Measurements from ENCODE around the gene TRIM10.
"Not testable (repeated sequence)": the region's sequence is repeated elsewhere in the genome, so short reads cannot be mapped to it uniquely, and the experiment has no call there.

Gene TRIM10

GRCh38 chr6:30152910-30153610 is 8.0 kb downstream of the TRIM10 start:
- H3K4me3 Mint-ChIP-seq = no peak overlapping the region
- no peak overlapping the region for H3K27ac Mint-ChIP-seq
- no peaks in the 10 kb centered on the region for H3K36me3 Mint-ChIP-seq (ENCODE audit: low read depth)
- H3K4me1 Mint-ChIP-seq (ENCODE audit: low read depth) = peaks cover 52% of the 10 kb centered on the region
- no peaks in the 10 kb centered on the region for H3K9me3 Mint-ChIP-seq
- intact Hi-C loops (cut with micrococcal nuclease) = no loop called here
- H3K27me3 Mint-ChIP-seq = peaks cover 2% of the 10 kb centered on the region

GRCh38 chr6:30152016-30152673 is 8.9 kb downstream of the TRIM10 start:
- intact Hi-C loops (cut with micrococcal nuclease) = no loop called here
- H3K27ac Mint-ChIP-seq = no peak overlapping the region
- no peaks in the 10 kb centered on the region for H3K9me3 Mint-ChIP-seq
- H3K4me1 Mint-ChIP-seq (ENCODE audit: low read depth) = peaks cover 48% of the 10 kb centered on the region
- H3K4me3 Mint-ChIP-seq = no peak overlapping the region
- H3K36me3 Mint-ChIP-seq (ENCODE audit: low read depth) = no peaks in the 10 kb centered on the region
- peaks cover 6% of the 10 kb centered on the region for H3K27me3 Mint-ChIP-seq

- Mint-ChIP-seq H3K4me1 (ENCODE audit: low read depth) (peaks cover 48% of the 10 kb centered on the region), H3K36me3 (ENCODE audit: low read depth) (no peaks in the 10 kb centered on the region), H3K9me3 (no peaks in the 10 kb centered on the region), H3K4me3 (no peak overlapping the region), H3K27ac (no peak overlapping the region), H3K27me3 (peaks cover 8% of the 10 kb centered on the region)
- intact Hi-C loops (cut with micrococcal nuclease) = no loop called here
Measured at GRCh38 chr6:30151580-30151979, 9.4 kb downstream of the TRIM10 start.

- Mint-ChIP-seq H3K4me3 (no peak overlapping the region), H3K27ac (no peak overlapping the region), H3K4me1 (ENCODE audit: low read depth) (peaks cover 42% of the 10 kb centered on the region), H3K27me3 (peaks cover 12% of the 10 kb centered on the region), H3K9me3 (no peaks in the 10 kb centered on the region), H3K36me3 (ENCODE audit: low read depth) (no peaks in the 10 kb centered on the region)
- intact Hi-C loops (cut with micrococcal nuclease) = no loop called here
Measured at GRCh38 chr6:30150671-30151395, 10.2 kb downstream of the TRIM10 start.

GRCh38 chr6:30149858-30150550 is 11.0 kb downstream of the TRIM10 start:
- no peaks in the 10 kb centered on the region for H3K9me3 Mint-ChIP-seq
- peaks cover 16% of the 10 kb centered on the region for H3K27me3 Mint-ChIP-seq
- no peak overlapping the region for H3K27ac Mint-ChIP-seq
- no peaks in the 10 kb centered on the region for H3K36me3 Mint-ChIP-seq (ENCODE audit: low read depth)
- intact Hi-C loops (cut with micrococcal nuclease) = no loop called here
- H3K4me3 Mint-ChIP-seq = no peak overlapping the region
- H3K4me1 Mint-ChIP-seq (ENCODE audit: low read depth) = peaks cover 36% of the 10 kb centered on the region

GRCh38 chr6:30149234-30149633 is 11.8 kb downstream of the TRIM10 start:
- intact Hi-C loops (cut with micrococcal nuclease) = no loop called here
- Mint-ChIP-seq H3K4me1 (ENCODE audit: low read depth) (peaks cover 30% of the 10 kb centered on the region), H3K36me3 (ENCODE audit: low read depth) (no peaks in the 10 kb centered on the region), H3K4me3 (no peak overlapping the region), H3K27ac (no peak overlapping the region), H3K9me3 (no peaks in the 10 kb centered on the region), H3K27me3 (peaks cover 20% of the 10 kb centered on the region)

- no peaks in the 10 kb centered on the region for H3K36me3 Mint-ChIP-seq (ENCODE audit: low read depth)
- intact Hi-C loops (cut with micrococcal nuclease) = no loop called here
- peaks cover 28% of the 10 kb centered on the region for H3K27me3 Mint-ChIP-seq
- no peak overlapping the region for H3K4me3 Mint-ChIP-seq
- H3K9me3 Mint-ChIP-seq = no peaks in the 10 kb centered on the region
- H3K4me1 Mint-ChIP-seq (ENCODE audit: low read depth) = peaks cover 15% of the 10 kb centered on the region
- H3K27ac Mint-ChIP-seq = no peak overlapping the region
Measured at GRCh38 chr6:30147096-30147495, 13.9 kb downstream of the TRIM10 start.

- intact Hi-C loops (cut with micrococcal nuclease) = no loop called here
- Mint-ChIP-seq H3K4me1 (ENCODE audit: low read depth) (peaks cover 10% of the 10 kb centered on the region), H3K4me3 (no peak overlapping the region), H3K9me3 (no peaks in the 10 kb centered on the region), H3K27ac (no peak overlapping the region), H3K27me3 (peaks cover 38% of the 10 kb centered on the region), H3K36me3 (ENCODE audit: low read depth) (no peaks in the 10 kb centered on the region)
Measured at GRCh38 chr6:30145818-30146217, 15.2 kb downstream of the TRIM10 start.

- intact Hi-C loops (cut with micrococcal nuclease) = no loop called here
- Mint-ChIP-seq H3K27ac (no peak overlapping the region), H3K36me3 (ENCODE audit: low read depth) (no peaks in the 10 kb centered on the region), H3K4me3 (no peak overlapping the region), H3K4me1 (ENCODE audit: low read depth) (peaks cover 2% of the 10 kb centered on the region), H3K9me3 (no peaks in the 10 kb centered on the region), H3K27me3 (peaks cover 44% of the 10 kb centered on the region)
Measured at GRCh38 chr6:30144811-30145210, 16.2 kb downstream of the TRIM10 start.

- Mint-ChIP-seq H3K27ac (no peak overlapping the region), H3K9me3 (no peaks in the 10 kb centered on the region), H3K36me3 (ENCODE audit: low read depth) (no peaks in the 10 kb centered on the region), H3K27me3 (peaks cover 47% of the 10 kb centered on the region), H3K4me3 (no peak overlapping the region), H3K4me1 (ENCODE audit: low read depth) (no peaks in the 10 kb centered on the region)
- intact Hi-C loops (cut with micrococcal nuclease) = no loop called here
Measured at GRCh38 chr6:30143780-30144179, 17.2 kb downstream of the TRIM10 start.

- Mint-ChIP-seq H3K4me3 (no peak overlapping the region), H3K4me1 (ENCODE audit: low read depth) (no peaks in the 10 kb centered on the region), H3K9me3 (no peaks in the 10 kb centered on the region), H3K27me3 (peaks cover 50% of the 10 kb centered on the region), H3K36me3 (ENCODE audit: low read depth) (no peaks in the 10 kb centered on the region), H3K27ac (no peak overlapping the region)
- intact Hi-C loops (cut with micrococcal nuclease) = no loop called here
Measured at GRCh38 chr6:30142665-30143064, 18.3 kb downstream of the TRIM10 start.

- H3K4me1 Mint-ChIP-seq (ENCODE audit: low read depth); H3K36me3 Mint-ChIP-seq (ENCODE audit: low read depth); intact Hi-C loops (cut with micrococcal nuclease); H3K9me3 Mint-ChIP-seq; H3K4me3 Mint-ChIP-seq; H3K27ac Mint-ChIP-seq: not testable (repeated sequence)
- peaks cover 56% of the 10 kb centered on the region for H3K27me3 Mint-ChIP-seq
Measured at GRCh38 chr6:30140240-30140639, 20.8 kb downstream of the TRIM10 start.

GRCh38 chr6:30136570-30137286 is 24.3 kb downstream of the TRIM10 start:
- H3K4me3 Mint-ChIP-seq = no peak overlapping the region
- no peak overlapping the region for H3K27ac Mint-ChIP-seq
- H3K4me1 Mint-ChIP-seq (ENCODE audit: low read depth) = no peaks in the 10 kb centered on the region
- no peaks in the 10 kb centered on the region for H3K9me3 Mint-ChIP-seq
- no peaks in the 10 kb centered on the region for H3K36me3 Mint-ChIP-seq (ENCODE audit: low read depth)
- peaks cover 59% of the 10 kb centered on the region for H3K27me3 Mint-ChIP-seq
- intact Hi-C loops (cut with micrococcal nuclease) = no loop called here
